ENCODE measurements around the gene SF3A1. TPM values are rescaled to one million over a fixed set of nuclear protein-coding genes. Genes with fewer than 3 reads are reported as not detected.
A peak's percentile ranks its signal among the peaks of the same experiment; 100 is the strongest.

Gene SF3A1
- total RNA-seq, 1 donor from 2014 or later = 15.5 TPM

DNA sequence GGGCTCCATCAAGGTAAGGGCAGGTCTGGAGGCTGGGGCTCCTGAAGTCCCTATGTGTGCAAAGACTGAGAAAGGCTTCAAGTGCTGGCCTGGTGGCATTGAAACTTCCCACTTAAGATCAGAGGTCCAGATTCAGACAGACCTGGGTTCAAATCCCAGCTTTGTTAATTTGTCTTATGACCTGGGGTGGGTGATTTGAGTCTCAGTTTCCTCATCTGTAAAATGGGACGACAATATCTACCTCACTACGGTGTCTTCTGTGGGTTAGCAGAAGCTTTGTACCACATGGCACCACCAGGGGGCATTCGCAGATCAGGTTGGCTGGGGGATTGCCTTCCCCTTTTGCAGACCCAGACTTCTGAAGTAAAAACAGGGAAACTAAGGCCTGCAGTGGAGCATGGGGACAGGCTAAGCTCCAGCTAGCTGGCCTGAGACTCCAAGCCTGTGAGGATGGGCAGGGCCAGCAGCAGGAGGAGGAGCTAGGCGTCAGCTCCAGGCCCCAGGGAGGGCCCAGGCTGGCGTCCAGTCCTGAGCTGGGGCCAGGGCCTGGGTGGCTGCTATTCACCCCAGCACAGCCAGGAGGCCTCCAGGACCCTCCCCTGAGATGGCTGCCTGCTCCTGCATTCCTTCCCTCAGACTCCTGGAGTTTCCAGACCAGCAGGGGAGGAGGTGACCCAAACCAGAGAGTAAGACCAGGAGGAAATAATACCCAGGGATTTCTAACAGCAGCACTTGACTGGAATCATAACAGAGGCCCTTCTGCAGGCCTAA lies 68.9 kb downstream of the SF3A1 start:
- peak; percentile 94 to 95 for DNase-seq (ENCODE audit: low read depth in 2 of 2)

DNA sequence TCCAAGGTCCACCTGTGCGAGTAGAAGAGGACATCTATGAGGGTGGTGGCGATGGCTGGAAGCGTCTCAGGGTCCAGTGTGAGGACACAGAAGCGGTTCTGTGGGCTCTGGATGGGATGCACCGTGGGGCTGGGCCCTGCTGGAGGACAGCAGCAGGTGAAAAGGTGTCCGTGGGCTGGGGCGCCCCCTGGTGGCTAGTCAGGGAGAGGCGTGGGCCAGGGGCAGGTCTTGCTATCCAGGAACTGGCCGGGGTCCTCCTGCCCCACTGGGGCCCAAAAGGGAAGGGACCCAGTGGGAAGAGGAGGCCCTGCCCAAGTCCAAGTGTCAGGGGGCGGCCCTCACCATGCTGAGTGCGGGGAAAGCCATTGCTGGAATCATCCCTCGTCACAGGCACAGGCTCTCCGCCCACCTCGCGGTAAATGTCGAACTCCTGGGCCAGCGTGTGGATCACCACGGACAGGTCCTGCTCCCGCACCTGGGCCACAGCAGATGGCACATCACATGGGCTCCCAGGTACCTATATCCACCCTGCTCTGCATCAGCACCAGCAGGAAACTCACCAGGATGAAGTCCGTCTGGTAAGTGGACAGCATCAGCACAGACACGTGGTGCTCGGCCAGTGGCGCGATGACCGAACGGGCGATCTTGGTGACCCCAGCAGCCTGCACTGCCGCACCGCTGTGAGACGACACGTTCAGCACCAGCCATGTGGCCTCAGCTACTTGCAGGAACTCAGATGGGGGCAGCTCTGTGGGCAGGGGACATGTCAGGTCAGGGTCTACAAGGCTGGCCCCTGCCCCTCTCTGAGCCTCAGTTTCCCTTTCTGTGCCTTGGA lies 69.7 kb downstream of the SF3A1 start:
- DNase-seq (ENCODE audit: low read depth in 2 of 2) = peak; percentile 65 to 81

DNA sequence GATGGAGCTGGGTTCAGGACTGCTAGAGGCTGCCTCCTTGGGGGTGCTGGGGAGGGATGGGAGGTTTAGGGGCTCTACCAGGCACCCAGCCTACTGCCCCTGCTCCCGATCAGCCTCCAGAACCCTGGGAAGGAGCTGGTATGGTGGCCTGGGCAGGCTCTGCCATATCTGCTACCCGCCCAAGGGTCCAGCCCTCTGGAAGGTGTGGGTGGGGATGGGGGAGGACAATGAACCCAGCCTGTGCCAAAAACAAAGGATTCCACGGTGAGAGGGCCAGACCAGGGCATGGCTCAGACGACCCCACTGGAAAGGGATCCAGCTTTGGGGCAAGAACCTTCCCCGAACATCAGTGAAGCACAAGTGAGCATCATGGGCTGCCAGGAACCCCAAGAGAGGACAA lies 70.4 kb downstream of the SF3A1 start:
- no peak for DNase-seq (ENCODE audit: low read depth in 2 of 2)

DNA sequence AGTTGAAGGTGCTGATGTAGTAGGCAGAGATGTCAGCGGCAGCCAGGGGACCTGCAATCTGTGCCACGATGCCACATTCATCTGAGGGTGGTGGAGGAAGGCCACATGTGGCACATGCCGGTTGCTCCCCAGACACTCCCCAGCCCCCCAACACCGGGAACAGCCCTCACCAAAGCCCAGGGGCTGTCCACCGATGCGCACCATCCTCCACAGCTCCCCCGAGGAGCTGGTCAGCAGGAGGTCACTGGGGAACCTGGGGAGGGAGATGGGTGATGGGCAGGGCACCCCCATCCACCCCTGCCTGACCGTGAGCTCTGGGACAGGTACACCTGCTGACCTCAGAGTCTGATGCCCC lies 70.9 kb downstream of the SF3A1 start:
- DNase-seq (ENCODE audit: low read depth in 2 of 2) = no peak

DNA sequence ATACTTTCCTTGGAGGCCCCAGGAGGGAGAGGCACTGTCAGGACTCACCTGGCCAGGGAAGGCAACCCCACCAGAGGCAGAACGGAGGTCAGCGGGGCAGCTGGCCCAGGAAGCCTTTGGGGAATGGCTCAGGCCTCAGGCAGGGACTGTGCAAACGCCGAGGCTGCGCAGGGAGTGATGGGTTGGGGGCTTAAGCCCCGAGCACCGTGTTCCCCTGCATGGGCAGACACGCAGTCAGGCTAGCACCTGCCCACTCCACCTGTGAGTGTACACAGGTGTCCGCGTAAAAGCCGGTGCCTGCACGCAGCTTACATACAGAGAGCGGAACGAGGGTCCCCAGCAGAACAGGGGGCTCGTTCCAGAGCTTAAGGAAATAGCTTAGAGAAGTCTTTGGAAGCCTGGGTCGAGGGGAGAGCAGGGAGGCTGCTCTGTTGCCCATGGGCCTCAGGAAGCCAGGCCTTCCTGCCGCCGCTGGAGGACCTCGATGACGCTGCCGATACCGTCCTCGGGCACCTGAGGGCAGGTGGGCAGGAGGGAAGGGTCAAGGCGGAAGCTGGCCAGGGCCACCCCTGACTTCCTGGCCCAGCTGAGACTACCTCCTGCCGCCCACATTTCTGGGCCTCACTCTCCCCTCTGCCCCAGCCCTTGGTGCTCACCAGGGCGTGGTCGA lies 71.4 kb downstream of the SF3A1 start:
- no peak for DNase-seq (ENCODE audit: low read depth in 2 of 2)

DNA sequence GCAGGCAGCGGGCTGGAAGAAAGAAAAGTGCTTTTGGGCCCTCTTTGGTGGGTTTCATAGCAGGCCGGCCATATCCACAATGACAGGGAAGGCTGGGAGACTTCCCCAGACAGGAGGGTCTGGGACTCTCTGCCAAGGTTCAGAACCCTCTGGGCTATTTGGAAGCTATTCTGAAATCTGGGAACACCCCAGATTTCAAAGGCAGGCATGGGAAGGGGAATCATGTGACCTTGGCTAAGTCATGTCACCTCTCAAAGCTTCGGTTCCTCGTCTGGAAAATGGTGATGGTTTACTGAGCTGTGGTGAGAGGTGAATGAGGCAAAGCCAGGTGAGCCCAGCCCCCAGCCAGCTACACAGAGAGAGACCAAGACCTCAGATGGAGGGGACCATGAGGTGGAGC lies 72.0 kb downstream of the SF3A1 start:
- DNase-seq (ENCODE audit: low read depth in 2 of 2) = no peak

DNA sequence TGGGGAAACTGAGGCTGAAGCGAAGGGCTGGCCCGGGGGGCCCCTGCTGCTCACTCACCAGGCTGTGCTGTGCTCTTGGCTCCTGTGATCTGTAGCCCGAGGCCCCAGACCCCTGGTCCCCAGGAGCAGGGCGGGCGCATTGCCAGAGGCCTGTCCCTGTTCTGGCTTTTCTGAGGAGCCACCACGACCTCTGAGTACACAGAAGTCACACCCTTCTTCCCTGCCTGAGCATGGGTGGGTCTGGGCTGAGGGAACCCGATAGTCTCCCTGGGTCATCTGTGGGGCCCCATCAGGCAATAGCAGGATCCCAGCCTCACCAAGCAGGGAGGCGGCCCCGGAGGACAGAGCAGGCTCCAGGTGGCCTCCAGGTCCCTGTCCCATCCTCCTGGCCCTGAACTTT lies 72.5 kb downstream of the SF3A1 start:
- DNase-seq (ENCODE audit: low read depth in 2 of 2) = no peak

DNA sequence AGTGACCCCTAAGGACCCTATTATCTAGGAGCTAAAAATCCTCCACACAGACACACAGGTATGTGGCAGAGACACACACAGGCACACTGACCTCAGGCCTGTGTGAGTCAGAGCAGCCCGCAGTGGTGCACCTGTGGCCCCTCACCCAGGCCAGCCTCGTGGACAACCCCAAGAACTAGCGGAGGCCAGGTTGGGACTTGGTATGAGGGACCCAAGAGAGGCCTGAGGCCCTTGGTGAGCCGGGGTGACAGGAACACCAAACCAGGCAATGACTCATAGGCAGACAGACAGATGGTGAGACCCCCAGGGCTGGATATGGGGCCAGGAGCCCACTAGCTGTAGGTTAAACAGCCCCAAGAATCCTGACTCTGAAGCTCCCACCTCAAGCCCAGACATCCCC lies 73.4 kb downstream of the SF3A1 start:
- no peak for DNase-seq (ENCODE audit: low read depth in 2 of 2)

DNA sequence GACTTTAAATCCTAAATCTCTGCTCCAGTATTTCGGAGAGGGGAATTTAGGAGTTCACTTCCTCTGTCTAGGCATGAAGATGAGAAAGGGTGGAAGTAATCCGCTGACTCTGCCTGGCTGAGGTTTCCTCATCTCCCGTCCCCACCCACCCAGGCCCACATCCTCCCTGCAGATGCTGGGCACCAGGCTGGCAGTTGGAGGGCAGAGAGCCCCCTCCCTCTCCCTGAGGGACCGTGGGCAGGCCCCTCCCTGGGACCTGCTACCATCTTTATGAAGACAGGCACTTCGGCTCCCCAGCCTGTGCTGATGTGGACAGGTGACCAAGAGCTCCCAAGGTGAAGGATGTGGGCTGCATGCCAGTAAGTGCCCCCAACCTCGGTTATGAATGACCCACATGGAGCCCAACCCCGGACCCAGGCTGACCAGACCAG lies 74.1 kb downstream of the SF3A1 start:
- DNase-seq (ENCODE audit: low read depth in 2 of 2) = no peak

Other genes starting within 250 kb of the SF3A1 start
- 0.20 and 0.22 TPM in 2 replicates for gene LIF, start 110.1 kb downstream of the SF3A1 start, total RNA-seq
- gene OSM, start 90.0 kb downstream of the SF3A1 start, total RNA-seq = not detected in 2 replicates
- 5.0 and 6.5 TPM in 2 replicates for gene CASTOR1, start 67.4 kb downstream of the SF3A1 start, total RNA-seq
- gene TBC1D10A, start 30.0 kb downstream of the SF3A1 start, total RNA-seq = 5.9 and 8.9 TPM in 2 replicates
- 1.1 and 1.4 TPM in 2 replicates for gene CCDC157, start 113 bp upstream of the SF3A1 start, total RNA-seq
- 12.0 and 23.8 TPM in 2 replicates for gene RNF215, start 30.5 kb upstream of the SF3A1 start, total RNA-seq
- gene SEC14L2, start 40.1 kb upstream of the SF3A1 start, total RNA-seq = 7.8 and 8.1 TPM in 2 replicates
- gene MTFP1, start 68.9 kb upstream of the SF3A1 start, total RNA-seq = 17.7 and 24.0 TPM in 2 replicates
- gene SEC14L3, start 115.1 kb upstream of the SF3A1 start, total RNA-seq = not detected in 2 replicates
- not detected in 2 replicates for gene SEC14L4, start 148.8 kb upstream of the SF3A1 start, total RNA-seq
- not detected in 2 replicates for gene SEC14L6, start 189.8 kb upstream of the SF3A1 start, total RNA-seq
- gene GAL3ST1, start 217.8 kb upstream of the SF3A1 start, total RNA-seq = under 0.01 TPM in 1 of 2 replicates, not detected in the other
- 56.2 and 61.1 TPM in 2 replicates for gene PES1, start 235.0 kb upstream of the SF3A1 start, total RNA-seq

Data from lung microvascular endothelial cell (primary cell).